HG02678 (cell line): ENCODE data around the gene AIG1.
"Not testable (repeated sequence)": the region's sequence is repeated elsewhere in the genome, so short reads cannot be mapped to it uniquely, and the experiment has no call there.

Experiments used
- ATAC-seq: cut with Tn5 transposase; IDR thresholded peaks from one replicate; pipeline ENCODE4 v1.9.1; 2021; ENCODE audit warnings: mild to moderate bottlenecking, moderate library complexity; ENCODE audit not compliant: unreplicated experiment

The AIG1 gene

GRCh38 chr6:143160439-143161220 is 99.9 kb downstream of the AIG1 start:
- ATAC-seq, result no peak

- no peak for ATAC-seq
Measured at GRCh38 chr6:143163621-143164020, 102.9 kb downstream of the AIG1 start.

- no peak for ATAC-seq
Measured at GRCh38 chr6:143164565-143165105, 103.9 kb downstream of the AIG1 start.

- ATAC-seq, result no peak
Measured at GRCh38 chr6:143165315-143165855, 104.7 kb downstream of the AIG1 start.

GRCh38 chr6:143166247-143166695 is 105.6 kb downstream of the AIG1 start:
- no peak for ATAC-seq

- no peak for ATAC-seq
Measured at GRCh38 chr6:143167224-143167623, 106.5 kb downstream of the AIG1 start.

GRCh38 chr6:143168396-143168816 is 107.7 kb downstream of the AIG1 start:
- not testable (repeated sequence) for ATAC-seq

GRCh38 chr6:143169440-143169839 is 108.8 kb downstream of the AIG1 start:
- no peak for ATAC-seq

- no peak for ATAC-seq
Measured at GRCh38 chr6:143174516-143174915, 113.8 kb downstream of the AIG1 start.

GRCh38 chr6:143174951-143175350 is 114.3 kb downstream of the AIG1 start:
- ATAC-seq, result no peak

- no peak for ATAC-seq
Measured at GRCh38 chr6:143176090-143177021, 115.7 kb downstream of the AIG1 start.

- no peak for ATAC-seq
Measured at GRCh38 chr6:143177706-143178105, 117.0 kb downstream of the AIG1 start.

GRCh38 chr6:143179096-143179495 is 118.4 kb downstream of the AIG1 start:
- no peak for ATAC-seq

GRCh38 chr6:143179901-143180612 is 119.4 kb downstream of the AIG1 start:
- ATAC-seq, result no peak

GRCh38 chr6:143180826-143181225 is 120.1 kb downstream of the AIG1 start:
- no peak for ATAC-seq

GRCh38 chr6:143183666-143184065 is 123.0 kb downstream of the AIG1 start:
- no peak for ATAC-seq

- no peak for ATAC-seq
Measured at GRCh38 chr6:143185288-143185687, 124.6 kb downstream of the AIG1 start.

GRCh38 chr6:143187238-143187923 is 126.7 kb downstream of the AIG1 start:
- ATAC-seq, result no peak

GRCh38 chr6:143188292-143188691 is 127.6 kb downstream of the AIG1 start:
- ATAC-seq, result no peak

- ATAC-seq, result no peak
Measured at GRCh38 chr6:143191361-143191760, 130.7 kb downstream of the AIG1 start.
